PC-9 (cell line): ENCODE data around the gene AOPEP.

Source experiments
- CTCF ChIP-seq: fragments of 200-600 bp; sonication (generic); conservative IDR thresholded peaks from 2 replicates; pipeline ENCODE4 v1.6.1; 2017; ENCODE audit warnings: mixed run types, antibody characterized with exemption, mild to moderate bottlenecking, moderate library complexity
- EZH2 ChIP-seq: fragments of 200-600 bp; sonication (generic); IDR thresholded peaks from 2 replicates; pipeline ENCODE4 v1.8.0; 2017; ENCODE audit warnings: antibody characterized with exemption, low read depth

GRCh38 chr9:94833802-94834201 is 107.3 kb downstream of the AOPEP start:
- TF ChIP-seq CTCF (no peak), EZH2 (no peak)
